ENCODE results near the gene PTPRN2.

DNA sequence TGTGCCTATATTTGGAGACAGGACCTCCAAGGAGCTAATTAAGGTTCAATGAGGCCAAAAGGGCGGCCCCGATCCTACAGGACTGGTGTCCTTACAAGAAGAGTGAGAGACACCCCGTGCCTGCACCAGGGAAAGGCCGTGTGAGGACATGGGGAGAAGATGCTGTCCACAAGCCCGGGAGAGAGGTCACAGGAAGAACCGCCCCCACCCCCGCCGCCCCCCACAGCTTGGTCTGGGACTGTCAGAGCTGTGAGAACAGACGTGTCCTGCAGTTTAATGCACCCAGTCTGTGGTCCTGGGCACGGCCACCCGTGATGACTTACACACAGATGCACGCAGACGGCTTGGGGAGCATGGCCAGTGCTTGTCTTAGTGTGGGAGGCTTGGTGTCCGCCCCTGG, 851.3 kb downstream of the PTPRN2 start:
- no peak for TF ChIP-seq GATA3 (IDR thresholded peaks at IDR 0.05; ENCODE audit: low read depth, low read length)
- no peak for TF ChIP-seq GATA2 (IDR thresholded peaks at IDR 0.05; ENCODE audit: low read depth, low read length)

Measured in SH-SY5Y (cell line).